Measurements from ENCODE around the gene TMEM258.

Gene TMEM258

GRCh38 chr11:61814247-61814957, 22.0 kb upstream of the TMEM258 start:
- no peak for DNase-seq (ENCODE audit: extremely low spot score)
- ChIA-PET POLR2A (interaction anchor here (0.6 to 4.3 kb wide), 6 partner anchors 9 to 268 kb away, joined by 3 to 27 read pairs (median 4); partner anchors contain the start of genes FEN1 and TMEM258), CTCF (interaction anchor here (3.3 kb wide), 1 partner anchor 17 kb away, joined by 15 read pairs; no protein-coding TSS in a partner anchor)
- TF ChIP-seq FOXA1 (IDR thresholded peaks at IDR 0.05) (no peak), FOXK2 (IDR thresholded peaks at IDR 0.05) (no peak), FOXM1 (IDR thresholded peaks at IDR 0.05; ENCODE audit: borderline replicate concordance) (no peak), TARDBP (IDR thresholded peaks at IDR 0.05) (no peak), NFRKB (IDR thresholded peaks at IDR 0.05) (no peak), BHLHE40 (IDR thresholded peaks at IDR 0.05; ENCODE audit: borderline replicate concordance) (no peak), HDGF (IDR thresholded peaks at IDR 0.05; ENCODE audit: borderline replicate concordance) (no peak), SP1 (IDR thresholded peaks at IDR 0.05) (no peak), ZNF384 (IDR thresholded peaks at IDR 0.05) (no peak), PKNOX1 (IDR thresholded peaks at IDR 0.05) (no peak), SUZ12 (IDR thresholded peaks at IDR 0.05) (no peak), L3MBTL2 (conservative IDR thresholded peaks at IDR 0.05) (no peak), CTBP1 (IDR thresholded peaks at IDR 0.05; ENCODE audit: borderline replicate concordance) (no peak), ARNT (IDR thresholded peaks at IDR 0.05) (no peak), LEF1 (IDR thresholded peaks at IDR 0.05; ENCODE audit: borderline replicate concordance) (no peak), ELF4 (IDR thresholded peaks at IDR 0.05) (no peak)

- DNase-seq (ENCODE audit: extremely low spot score): no peak
- ChIA-PET CTCF (interaction anchor here (3.3 kb wide), 1 partner anchor 16 kb away, joined by 15 read pairs; no protein-coding TSS in a partner anchor), POLR2A (no interaction called here)
- TF ChIP-seq FOXK2 (IDR thresholded peaks at IDR 0.05) (no peak), SP1 (IDR thresholded peaks at IDR 0.05) (no peak), ELF4 (IDR thresholded peaks at IDR 0.05) (no peak), CTBP1 (IDR thresholded peaks at IDR 0.05; ENCODE audit: borderline replicate concordance) (no peak), BHLHE40 (IDR thresholded peaks at IDR 0.05; ENCODE audit: borderline replicate concordance) (no peak), NFRKB (IDR thresholded peaks at IDR 0.05) (no peak), SUZ12 (IDR thresholded peaks at IDR 0.05) (no peak), PKNOX1 (IDR thresholded peaks at IDR 0.05) (no peak), FOXM1 (IDR thresholded peaks at IDR 0.05; ENCODE audit: borderline replicate concordance) (no peak), ARNT (IDR thresholded peaks at IDR 0.05) (no peak), TARDBP (IDR thresholded peaks at IDR 0.05) (no peak), ZNF384 (IDR thresholded peaks at IDR 0.05) (no peak), LEF1 (IDR thresholded peaks at IDR 0.05; ENCODE audit: borderline replicate concordance) (no peak), L3MBTL2 (conservative IDR thresholded peaks at IDR 0.05) (no peak), HDGF (IDR thresholded peaks at IDR 0.05; ENCODE audit: borderline replicate concordance) (no peak), FOXA1 (IDR thresholded peaks at IDR 0.05) (no peak)
These were observed 20.5 kb upstream of the TMEM258 start for GRCh38 chr11:61812736-61813411.

- TF ChIP-seq FOXM1 (IDR thresholded peaks at IDR 0.05; ENCODE audit: borderline replicate concordance) (no peak), ELF4 (IDR thresholded peaks at IDR 0.05) (no peak), TARDBP (IDR thresholded peaks at IDR 0.05) (no peak), FOXA1 (IDR thresholded peaks at IDR 0.05) (no peak), L3MBTL2 (conservative IDR thresholded peaks at IDR 0.05) (no peak), LEF1 (IDR thresholded peaks at IDR 0.05; ENCODE audit: borderline replicate concordance) (no peak)
- ChIA-PET POLR2A (no interaction called here), CTCF (no interaction called here)
- no peak for DNase-seq (ENCODE audit: extremely low spot score)
These were observed 19.4 kb upstream of the TMEM258 start for GRCh38 chr11:61811831-61812230.

GRCh38 chr11:61810671-61811175, 18.3 kb upstream of the TMEM258 start:
- ChIA-PET CTCF (no interaction called here), POLR2A (no interaction called here)
- TF ChIP-seq SP1 (IDR thresholded peaks at IDR 0.05) (no peak), CTBP1 (IDR thresholded peaks at IDR 0.05; ENCODE audit: borderline replicate concordance) (no peak), L3MBTL2 (conservative IDR thresholded peaks at IDR 0.05) (no peak), BHLHE40 (IDR thresholded peaks at IDR 0.05; ENCODE audit: borderline replicate concordance) (no peak), PKNOX1 (IDR thresholded peaks at IDR 0.05) (no peak), SUZ12 (IDR thresholded peaks at IDR 0.05) (no peak), ELF4 (IDR thresholded peaks at IDR 0.05) (no peak), TARDBP (IDR thresholded peaks at IDR 0.05) (no peak), LEF1 (IDR thresholded peaks at IDR 0.05; ENCODE audit: borderline replicate concordance) (no peak)
- no peak for DNase-seq (ENCODE audit: extremely low spot score)

- ChIA-PET CTCF (interaction anchor here (0.7 kb wide), 1 partner anchor 521 kb away, joined by 5 read pairs; no protein-coding TSS in a partner anchor), POLR2A (interaction anchor here (1.1 kb wide), 1 partner anchor 15 kb away, joined by 3 read pairs; no protein-coding TSS in a partner anchor)
- TF ChIP-seq FOXM1 (IDR thresholded peaks at IDR 0.05; ENCODE audit: borderline replicate concordance) (no peak), SP1 (IDR thresholded peaks at IDR 0.05) (no peak), BHLHE40 (IDR thresholded peaks at IDR 0.05; ENCODE audit: borderline replicate concordance) (no peak), L3MBTL2 (conservative IDR thresholded peaks at IDR 0.05) (no peak), ZNF384 (IDR thresholded peaks at IDR 0.05) (no peak), ELF4 (IDR thresholded peaks at IDR 0.05) (no peak), FOXK2 (IDR thresholded peaks at IDR 0.05) (no peak), FOXA1 (IDR thresholded peaks at IDR 0.05) (no peak)
- no peak for DNase-seq (ENCODE audit: extremely low spot score)
These were observed 14.4 kb upstream of the TMEM258 start for GRCh38 chr11:61806785-61807184.

Data from HEK293T (cell line).